DOHH2 (cell line): ENCODE data around the gene ASB1.

ENCODE experiments used
- EZH2phosphoT487 ChIP-seq: fragments of 200-600 bp; sonication (generic); IDR thresholded peaks from 2 replicates; pipeline ENCODE4 v1.6.1; 2017; ENCODE audit warnings: borderline replicate concordance, mild to moderate bottlenecking, antibody characterized with exemption, low read length, moderate library complexity, mixed read lengths
- TF ChIP-seq, protein P1 (sequence below): fragments of 200-600 bp; sonication (generic); IDR thresholded peaks from one replicate; pipeline ENCODE4 v1.5.1; 2014; ENCODE audit warnings: antibody characterized with exemption, mild to moderate bottlenecking, low read depth, low read length; ENCODE audit not compliant: poor library complexity, severe bottlenecking

- TF ChIP-seq, protein P1, sequence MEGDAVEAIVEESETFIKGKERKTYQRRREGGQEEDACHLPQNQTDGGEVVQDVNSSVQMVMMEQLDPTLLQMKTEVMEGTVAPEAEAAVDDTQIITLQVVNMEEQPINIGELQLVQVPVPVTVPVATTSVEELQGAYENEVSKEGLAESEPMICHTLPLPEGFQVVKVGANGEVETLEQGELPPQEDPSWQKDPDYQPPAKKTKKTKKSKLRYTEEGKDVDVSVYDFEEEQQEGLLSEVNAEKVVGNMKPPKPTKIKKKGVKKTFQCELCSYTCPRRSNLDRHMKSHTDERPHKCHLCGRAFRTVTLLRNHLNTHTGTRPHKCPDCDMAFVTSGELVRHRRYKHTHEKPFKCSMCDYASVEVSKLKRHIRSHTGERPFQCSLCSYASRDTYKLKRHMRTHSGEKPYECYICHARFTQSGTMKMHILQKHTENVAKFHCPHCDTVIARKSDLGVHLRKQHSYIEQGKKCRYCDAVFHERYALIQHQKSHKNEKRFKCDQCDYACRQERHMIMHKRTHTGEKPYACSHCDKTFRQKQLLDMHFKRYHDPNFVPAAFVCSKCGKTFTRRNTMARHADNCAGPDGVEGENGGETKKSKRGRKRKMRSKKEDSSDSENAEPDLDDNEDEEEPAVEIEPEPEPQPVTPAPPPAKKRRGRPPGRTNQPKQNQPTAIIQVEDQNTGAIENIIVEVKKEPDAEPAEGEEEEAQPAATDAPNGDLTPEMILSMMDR: no peak
- no peak for TF ChIP-seq EZH2phosphoT487
Measured at GRCh38 chr2:238424313-238424700, 2.4 kb upstream of the ASB1 start.
